HL-60 (cell line): ENCODE results near the gene MAP2K6.
A peak's percentile ranks its signal among the peaks of the same experiment; 100 is the strongest.

Source experiments
- DNase-seq, 2 experiments: peaks; one replicate each; pipeline ENCODE4 v3.0.0-alpha.2; 2010 to 2020; ENCODE audit warnings: low read depth in 1 of 2, low spot score in 1 of 2
- H3K27ac ChIP-seq: fragments of 250-450 bp; sonication (Bioruptor Pico); replicated peaks from 2 replicates; pipeline ENCODE4 v1.5.1; 2020; ENCODE audit warnings: mild to moderate bottlenecking, moderate library complexity
- H3K27me3 ChIP-seq: fragments of 250-450 bp; sonication (Bioruptor Pico); 2 replicates; pipeline ENCODE4 v1.5.1; 2021; ENCODE audit warnings: mild to moderate bottlenecking, moderate library complexity; ENCODE audit not compliant: insufficient read depth, poor library complexity, severe bottlenecking
- H3K4me3 ChIP-seq: replicated peaks from 2 replicates; pipeline ENCODE4 v1.5.1; 2011; ENCODE audit warnings: mild to moderate bottlenecking, control low read depth, low read length; ENCODE audit not compliant: insufficient read depth
- GABPA ChIP-seq: IDR thresholded peaks from 2 replicates; pipeline ENCODE4 v1.6.1; 2012; ENCODE audit warnings: low read depth
- POLR2AphosphoS5 ChIP-seq: IDR thresholded peaks from 2 replicates; pipeline ENCODE4 v1.6.1; 2012; ENCODE audit warnings: low read depth
- SPI1 ChIP-seq: IDR thresholded peaks from 2 replicates; pipeline ENCODE4 v1.6.1; 2012; ENCODE audit warnings: low read depth, mild to moderate bottlenecking, borderline replicate concordance
- TF ChIP-seq, protein P1 (sequence below): IDR thresholded peaks from one replicate; pipeline ENCODE4 v1.5.1; 2011; ENCODE audit warnings: low read length, control low read depth, inconsistent platforms; ENCODE audit not compliant: insufficient read depth
- TF ChIP-seq, protein P2 (sequence below): IDR thresholded peaks from 2 replicates; pipeline ENCODE4 v1.6.1; 2012; ENCODE audit warnings: low read depth; ENCODE audit not compliant: insufficient replicate concordance

MAP2K6 gene

DNA sequence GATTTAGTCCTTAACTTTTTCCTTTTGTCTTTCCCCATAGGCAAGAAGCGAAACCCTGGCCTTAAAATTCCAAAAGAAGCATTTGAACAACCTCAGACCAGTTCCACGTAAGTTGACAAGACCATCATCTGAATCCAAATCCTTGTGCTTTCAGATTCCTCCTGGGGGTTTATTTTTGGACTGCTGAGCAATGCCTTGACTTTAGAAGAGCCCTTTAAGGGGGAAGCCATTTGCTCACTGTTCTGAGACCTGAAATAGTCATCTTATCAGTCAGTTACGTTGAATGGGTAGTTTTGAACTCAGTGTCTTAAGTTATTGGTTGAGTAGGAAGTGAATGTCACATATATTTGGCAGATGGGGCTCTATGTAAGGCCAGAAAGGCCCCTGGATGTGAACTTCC, 91.2 kb downstream of the MAP2K6 start:
- Histone ChIP-seq H3K27ac (no peak overlapping the region), H3K4me3 (no peak overlapping the region), H3K27me3 (no peaks in the 10 kb centered on the region)
- TF ChIP-seq SPI1: no peak
- TF ChIP-seq, protein P1, sequence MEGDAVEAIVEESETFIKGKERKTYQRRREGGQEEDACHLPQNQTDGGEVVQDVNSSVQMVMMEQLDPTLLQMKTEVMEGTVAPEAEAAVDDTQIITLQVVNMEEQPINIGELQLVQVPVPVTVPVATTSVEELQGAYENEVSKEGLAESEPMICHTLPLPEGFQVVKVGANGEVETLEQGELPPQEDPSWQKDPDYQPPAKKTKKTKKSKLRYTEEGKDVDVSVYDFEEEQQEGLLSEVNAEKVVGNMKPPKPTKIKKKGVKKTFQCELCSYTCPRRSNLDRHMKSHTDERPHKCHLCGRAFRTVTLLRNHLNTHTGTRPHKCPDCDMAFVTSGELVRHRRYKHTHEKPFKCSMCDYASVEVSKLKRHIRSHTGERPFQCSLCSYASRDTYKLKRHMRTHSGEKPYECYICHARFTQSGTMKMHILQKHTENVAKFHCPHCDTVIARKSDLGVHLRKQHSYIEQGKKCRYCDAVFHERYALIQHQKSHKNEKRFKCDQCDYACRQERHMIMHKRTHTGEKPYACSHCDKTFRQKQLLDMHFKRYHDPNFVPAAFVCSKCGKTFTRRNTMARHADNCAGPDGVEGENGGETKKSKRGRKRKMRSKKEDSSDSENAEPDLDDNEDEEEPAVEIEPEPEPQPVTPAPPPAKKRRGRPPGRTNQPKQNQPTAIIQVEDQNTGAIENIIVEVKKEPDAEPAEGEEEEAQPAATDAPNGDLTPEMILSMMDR: no peak
- no peak for TF ChIP-seq GABPA
- TF ChIP-seq, protein P2, sequence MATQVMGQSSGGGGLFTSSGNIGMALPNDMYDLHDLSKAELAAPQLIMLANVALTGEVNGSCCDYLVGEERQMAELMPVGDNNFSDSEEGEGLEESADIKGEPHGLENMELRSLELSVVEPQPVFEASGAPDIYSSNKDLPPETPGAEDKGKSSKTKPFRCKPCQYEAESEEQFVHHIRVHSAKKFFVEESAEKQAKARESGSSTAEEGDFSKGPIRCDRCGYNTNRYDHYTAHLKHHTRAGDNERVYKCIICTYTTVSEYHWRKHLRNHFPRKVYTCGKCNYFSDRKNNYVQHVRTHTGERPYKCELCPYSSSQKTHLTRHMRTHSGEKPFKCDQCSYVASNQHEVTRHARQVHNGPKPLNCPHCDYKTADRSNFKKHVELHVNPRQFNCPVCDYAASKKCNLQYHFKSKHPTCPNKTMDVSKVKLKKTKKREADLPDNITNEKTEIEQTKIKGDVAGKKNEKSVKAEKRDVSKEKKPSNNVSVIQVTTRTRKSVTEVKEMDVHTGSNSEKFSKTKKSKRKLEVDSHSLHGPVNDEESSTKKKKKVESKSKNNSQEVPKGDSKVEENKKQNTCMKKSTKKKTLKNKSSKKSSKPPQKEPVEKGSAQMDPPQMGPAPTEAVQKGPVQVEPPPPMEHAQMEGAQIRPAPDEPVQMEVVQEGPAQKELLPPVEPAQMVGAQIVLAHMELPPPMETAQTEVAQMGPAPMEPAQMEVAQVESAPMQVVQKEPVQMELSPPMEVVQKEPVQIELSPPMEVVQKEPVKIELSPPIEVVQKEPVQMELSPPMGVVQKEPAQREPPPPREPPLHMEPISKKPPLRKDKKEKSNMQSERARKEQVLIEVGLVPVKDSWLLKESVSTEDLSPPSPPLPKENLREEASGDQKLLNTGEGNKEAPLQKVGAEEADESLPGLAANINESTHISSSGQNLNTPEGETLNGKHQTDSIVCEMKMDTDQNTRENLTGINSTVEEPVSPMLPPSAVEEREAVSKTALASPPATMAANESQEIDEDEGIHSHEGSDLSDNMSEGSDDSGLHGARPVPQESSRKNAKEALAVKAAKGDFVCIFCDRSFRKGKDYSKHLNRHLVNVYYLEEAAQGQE: no peak
- no peak for DNase-seq

DNA sequence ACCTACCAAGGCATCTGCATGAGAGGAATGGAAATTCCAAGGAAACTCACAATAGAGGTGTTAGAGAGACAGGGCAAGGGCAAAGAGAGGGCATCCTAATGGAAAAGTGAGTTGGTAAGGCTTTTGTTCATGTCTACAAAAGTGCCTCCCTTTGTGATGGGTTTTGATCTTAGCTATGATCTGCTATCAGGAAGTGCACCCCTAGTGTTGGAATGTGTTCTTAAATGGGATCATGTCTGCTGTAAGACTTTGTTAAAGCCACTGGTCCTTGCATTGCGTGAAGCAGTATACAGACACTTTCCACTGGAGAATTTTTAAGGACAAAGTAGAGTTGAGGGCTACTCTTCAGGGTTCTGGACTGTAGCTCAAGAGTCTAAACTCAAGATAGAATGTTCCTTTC, 92.0 kb downstream of the MAP2K6 start:
- Histone ChIP-seq H3K27ac (no peak overlapping the region), H3K27me3 (no peaks in the 10 kb centered on the region), H3K4me3 (no peak overlapping the region)
- no peak for DNase-seq
- no peak for TF ChIP-seq SPI1
- TF ChIP-seq GABPA: no peak
- TF ChIP-seq, protein P2: no peak
- TF ChIP-seq, protein P1: peak; percentile 16
- no peak for TF ChIP-seq POLR2AphosphoS5

DNA sequence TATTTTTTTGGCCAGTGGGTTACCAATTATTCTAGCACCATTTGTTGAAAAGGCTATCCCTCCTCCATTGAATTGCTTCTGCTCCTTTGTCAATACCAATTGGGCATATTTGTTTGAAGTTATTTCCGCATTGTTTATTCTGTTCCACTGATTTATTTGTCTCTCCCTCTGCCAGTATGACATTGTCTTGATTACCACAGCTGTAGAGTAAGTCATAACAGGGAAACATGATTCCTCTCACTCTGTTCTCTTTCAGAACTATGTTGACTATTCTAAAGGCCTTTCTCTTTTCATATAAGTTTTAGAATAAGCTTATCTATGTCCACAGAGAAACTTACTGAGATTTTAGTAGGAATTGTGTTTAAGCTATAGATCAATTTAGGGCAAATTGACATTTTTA, 94.3 kb downstream of the MAP2K6 start:
- DNase-seq: no peak
- Histone ChIP-seq H3K27ac (no peak overlapping the region), H3K4me3 (no peak overlapping the region), H3K27me3 (no peaks in the 10 kb centered on the region)
- TF ChIP-seq, protein P1: no peak
- TF ChIP-seq, protein P2: no peak
- TF ChIP-seq POLR2AphosphoS5 (no peak), SPI1 (no peak), GABPA (no peak)
